HL-60/S4 (cell line): ENCODE measurements around the gene POLR3A.

ENCODE experiments used
- in situ Hi-C: fragments of 300-500 bp; cut with MboI; formaldehyde crosslinking; loops from 2 replicates; pipeline ENCODE4 v1.14.3; 2022; ENCODE audit warnings: low sequenced_read_pairs

Gene POLR3A

GRCh38 chr10:77959887-77960455 lies 69.3 kb downstream of the POLR3A start:
- in situ Hi-C loops: no loop called here

GRCh38 chr10:77959384-77959783 lies 69.9 kb downstream of the POLR3A start:
- in situ Hi-C loops: no loop called here

- in situ Hi-C loops: no loop called here
Observed at GRCh38 chr10:77955136-77955535, 74.2 kb downstream of the POLR3A start.

GRCh38 chr10:77949167-77949566 lies 80.1 kb downstream of the POLR3A start:
- in situ Hi-C loops: no loop called here

- in situ Hi-C loops: no loop called here
Observed at GRCh38 chr10:77946084-77946483, 83.2 kb downstream of the POLR3A start.

GRCh38 chr10:77944519-77944918 lies 84.8 kb downstream of the POLR3A start:
- in situ Hi-C loops: no loop called here

- in situ Hi-C loops: no loop called here
Observed at GRCh38 chr10:77943121-77943901, 86.0 kb downstream of the POLR3A start.

GRCh38 chr10:77941790-77942189 lies 87.5 kb downstream of the POLR3A start:
- in situ Hi-C loops: no loop called here

GRCh38 chr10:77940627-77941026 lies 88.7 kb downstream of the POLR3A start:
- in situ Hi-C loops: no loop called here

- in situ Hi-C loops: no loop called here
Observed at GRCh38 chr10:77940225-77940624, 89.1 kb downstream of the POLR3A start.

GRCh38 chr10:77939561-77940001 lies 89.7 kb downstream of the POLR3A start:
- in situ Hi-C loops: no loop called here

GRCh38 chr10:77936697-77937567 lies 92.4 kb downstream of the POLR3A start:
- in situ Hi-C loops: no loop called here

- in situ Hi-C loops: no loop called here
Observed at GRCh38 chr10:77932016-77932715, 97.1 kb downstream of the POLR3A start.

- in situ Hi-C loops: no loop called here
Observed at GRCh38 chr10:77927402-77928246, 101.7 kb downstream of the POLR3A start.

GRCh38 chr10:77926566-77927401 lies 102.5 kb downstream of the POLR3A start, which contains the start of gene DLG5:
Gene DLG5 (minus strand): TSS chr10:77926755. CDS start chr10:77926520, 235 bp downstream.
- in situ Hi-C loops: no loop called here

GRCh38 chr10:77925795-77926565 lies 103.3 kb downstream of the POLR3A start:
- in situ Hi-C loops: no loop called here

- in situ Hi-C loops: no loop called here
Observed at GRCh38 chr10:77925410-77925794, 103.9 kb downstream of the POLR3A start.

GRCh38 chr10:77922566-77923179 lies 106.6 kb downstream of the POLR3A start:
- in situ Hi-C loops: no loop called here
